Measurements from ENCODE around the gene TESMIN. TPM values are rescaled to one million over a fixed set of nuclear protein-coding genes. Genes with fewer than 3 reads are reported as not detected.

TESMIN gene
- total RNA-seq, 1 experiment from 2014 or later = not detected

GRCh38 chr11:68661014-68661413 is 90.3 kb downstream of the TESMIN start:
- H3K27me3 ChIP-seq = no peaks in the 10 kb centered on the region
- no peaks in the 10 kb centered on the region for H3K36me3 ChIP-seq
- no peaks in the 10 kb centered on the region for H3K9me3 ChIP-seq
- H3K4me3 ChIP-seq = no peak overlapping the region
- no peak for DNase-seq

- H3K36me3 ChIP-seq = no peaks in the 10 kb centered on the region
- no peaks in the 10 kb centered on the region for H3K9me3 ChIP-seq
- no peak for DNase-seq
- H3K4me3 ChIP-seq = no peak overlapping the region
- H3K27me3 ChIP-seq = no peaks in the 10 kb centered on the region
These were observed 91.1 kb downstream of the TESMIN start for GRCh38 chr11:68660066-68660810.

GRCh38 chr11:68659158-68659921 is 92.0 kb downstream of the TESMIN start:
- no peak overlapping the region for H3K4me3 ChIP-seq
- H3K36me3 ChIP-seq = no peaks in the 10 kb centered on the region
- H3K27me3 ChIP-seq = no peaks in the 10 kb centered on the region
- H3K9me3 ChIP-seq = no peaks in the 10 kb centered on the region
- DNase-seq = peak; percentile 83

GRCh38 chr11:68658661-68659060 is 92.7 kb downstream of the TESMIN start:
- no peaks in the 10 kb centered on the region for H3K36me3 ChIP-seq
- no peak for DNase-seq
- H3K4me3 ChIP-seq = no peak overlapping the region
- no peaks in the 10 kb centered on the region for H3K27me3 ChIP-seq
- H3K9me3 ChIP-seq = no peaks in the 10 kb centered on the region

GRCh38 chr11:68658097-68658496 is 93.2 kb downstream of the TESMIN start:
- no peak for DNase-seq
- no peaks in the 10 kb centered on the region for H3K27me3 ChIP-seq

More at GRCh38 chr11:68658097-68658496, 93.2 kb downstream of the TESMIN start:
- no peaks in the 10 kb centered on the region for H3K9me3 ChIP-seq
- H3K36me3 ChIP-seq = no peaks in the 10 kb centered on the region
- no peak overlapping the region for H3K4me3 ChIP-seq

Other genes with a start within 250 kb of the TESMIN start
- gene GAL, start 67.0 kb downstream of the TESMIN start, total RNA-seq (2014; rRNA removed; shearing (Covaris generic); ENCODE audit: low replicate concordance) = 4.8 TPM in 1 of 2 replicates, not detected in the other
- 43.6 and 59.5 TPM in 2 replicates for gene CPT1A, start 90.4 kb upstream of the TESMIN start, total RNA-seq (2014; rRNA removed; shearing (Covaris generic); ENCODE audit: low replicate concordance)
- 83.1 and 138 TPM in 2 replicates for gene MRPL21, start 152.3 kb upstream of the TESMIN start, total RNA-seq (2014; rRNA removed; shearing (Covaris generic); ENCODE audit: low replicate concordance)
- gene IGHMBP2, start 152.4 kb upstream of the TESMIN start, total RNA-seq (2014; rRNA removed; shearing (Covaris generic); ENCODE audit: low replicate concordance) = 7.8 and 15.6 TPM in 2 replicates
- not detected in 2 replicates for gene MRGPRD, start 229.5 kb upstream of the TESMIN start, total RNA-seq (2014; rRNA removed; shearing (Covaris generic); ENCODE audit: low replicate concordance)